Lower leg skin (tissue), 3 donors: ENCODE results near the gene IRF2BPL.

Experiments
- POLR2A ChIP-seq, 2 donors: fragments of 450-650 bp; IDR thresholded peaks; one replicate each; pipeline ENCODE4 v1.6.1; 2016 to 2017; ENCODE audit warnings: antibody characterized with exemption in 2 of 2, mild to moderate bottlenecking in 1 of 2, moderate library complexity in 1 of 2
- TF ChIP-seq, protein P1 (sequence below), 3 donors: fragments of 450-650 bp; IDR thresholded peaks; one replicate each; pipeline ENCODE4 v1.5.1; 2016; ENCODE audit warnings: antibody characterized with exemption in 3 of 3, mild to moderate bottlenecking in 3 of 3, moderate library complexity in 2 of 3

DNA sequence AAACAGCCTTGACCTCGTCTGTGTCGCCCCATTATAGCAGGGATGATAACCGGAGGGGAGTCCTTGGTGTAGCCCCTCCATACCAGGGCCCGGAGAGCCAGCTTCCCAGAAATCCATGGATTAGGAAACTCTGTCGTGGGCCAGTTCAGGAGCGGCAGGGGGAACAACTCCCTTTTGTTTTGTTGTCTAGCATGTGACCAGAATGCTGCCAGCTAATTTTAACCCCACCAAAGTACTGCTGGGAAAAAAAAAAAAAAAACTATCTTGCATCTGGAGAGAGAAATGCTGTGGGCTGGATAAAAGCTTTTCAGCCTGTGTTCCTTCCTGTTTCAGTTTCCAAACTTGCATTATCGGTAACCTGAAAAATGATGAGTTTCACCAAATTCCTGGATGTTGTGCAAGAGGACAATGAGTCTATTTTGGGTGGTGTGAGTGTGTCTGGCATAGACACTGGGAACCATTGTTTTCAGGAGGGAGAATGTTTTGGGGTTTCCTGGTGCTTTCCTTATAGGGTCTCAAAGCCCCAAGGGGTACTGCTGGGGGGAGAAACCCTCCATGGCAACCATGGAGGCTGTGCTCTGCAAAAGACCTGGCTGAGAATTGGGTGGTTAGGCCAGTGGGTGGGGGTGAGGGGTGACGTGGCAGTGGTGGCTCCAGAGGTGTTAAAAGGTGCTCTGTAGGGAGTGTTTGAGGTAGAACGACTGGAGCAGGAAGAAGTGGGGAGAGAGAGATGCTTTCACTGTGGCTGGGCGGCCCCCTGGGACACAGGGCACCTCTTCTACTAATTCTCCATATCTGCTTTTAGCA is 14.9 kb upstream of the IRF2BPL start:
- TF ChIP-seq, protein P1, sequence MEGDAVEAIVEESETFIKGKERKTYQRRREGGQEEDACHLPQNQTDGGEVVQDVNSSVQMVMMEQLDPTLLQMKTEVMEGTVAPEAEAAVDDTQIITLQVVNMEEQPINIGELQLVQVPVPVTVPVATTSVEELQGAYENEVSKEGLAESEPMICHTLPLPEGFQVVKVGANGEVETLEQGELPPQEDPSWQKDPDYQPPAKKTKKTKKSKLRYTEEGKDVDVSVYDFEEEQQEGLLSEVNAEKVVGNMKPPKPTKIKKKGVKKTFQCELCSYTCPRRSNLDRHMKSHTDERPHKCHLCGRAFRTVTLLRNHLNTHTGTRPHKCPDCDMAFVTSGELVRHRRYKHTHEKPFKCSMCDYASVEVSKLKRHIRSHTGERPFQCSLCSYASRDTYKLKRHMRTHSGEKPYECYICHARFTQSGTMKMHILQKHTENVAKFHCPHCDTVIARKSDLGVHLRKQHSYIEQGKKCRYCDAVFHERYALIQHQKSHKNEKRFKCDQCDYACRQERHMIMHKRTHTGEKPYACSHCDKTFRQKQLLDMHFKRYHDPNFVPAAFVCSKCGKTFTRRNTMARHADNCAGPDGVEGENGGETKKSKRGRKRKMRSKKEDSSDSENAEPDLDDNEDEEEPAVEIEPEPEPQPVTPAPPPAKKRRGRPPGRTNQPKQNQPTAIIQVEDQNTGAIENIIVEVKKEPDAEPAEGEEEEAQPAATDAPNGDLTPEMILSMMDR (IDR thresholded peaks at IDR 0.05): no peak
- TF ChIP-seq POLR2A (IDR thresholded peaks at IDR 0.05): no peak
